Measurements from ENCODE around the gene SYT8. TPM values are rescaled to one million over a fixed set of nuclear protein-coding genes. Genes with fewer than 3 reads are reported as not detected.
"Not testable (repeated sequence)": the region's sequence is repeated elsewhere in the genome, so short reads cannot be mapped to it uniquely, and the experiment has no call there.

The SYT8 gene
- total and polyA plus RNA-seq, 2 experiments from 2014 or later, result not detected

GRCh38 chr11:1812801-1813200 lies 22.0 kb upstream of the SYT8 start:
- no peak overlapping the region for H3K4me2 ChIP-seq
- Mint-ChIP-seq H3K4me3 (no peak overlapping the region), H3K4me1 (no peaks in the 10 kb centered on the region), H3K9me3 (peaks cover 14% of the 10 kb centered on the region; the same call in 2 of the 3 replicates), H3K27me3 (ENCODE audit: insufficient read depth, low read depth, poor library complexity) (peaks cover 4% of the 10 kb centered on the region), H3K27ac (no peak overlapping the region), H3K36me3 (ENCODE audit: low read depth) (no peaks in the 10 kb centered on the region)
- ATAC-seq (no peak), DNase-seq (ENCODE audit: low spot score) (no peak)
- no peak overlapping the region for H3K4me3 ChIP-seq
- no peaks in the 10 kb centered on the region for H3K9me2 ChIP-seq (ENCODE audit: insufficient read depth)
- no peaks in the 10 kb centered on the region for H3K79me2 ChIP-seq (replicated peaks; ENCODE audit: insufficient read depth)
- no peaks in the 10 kb centered on the region for H3K36me3 ChIP-seq (ENCODE audit: insufficient read depth)
- H3K27me3 ChIP-seq (ENCODE audit: insufficient read depth), result no peaks in the 10 kb centered on the region
- H3K27ac ChIP-seq (ENCODE audit: low read depth), result no peak overlapping the region
- TF ChIP-seq NANOG (IDR thresholded peaks at IDR 0.05; ENCODE audit: borderline replicate concordance), result no peak
- TF ChIP-seq JUNB (IDR thresholded peaks at IDR 0.05; ENCODE audit: unreplicated experiment), result no peak
- TF ChIP-seq, protein P1, sequence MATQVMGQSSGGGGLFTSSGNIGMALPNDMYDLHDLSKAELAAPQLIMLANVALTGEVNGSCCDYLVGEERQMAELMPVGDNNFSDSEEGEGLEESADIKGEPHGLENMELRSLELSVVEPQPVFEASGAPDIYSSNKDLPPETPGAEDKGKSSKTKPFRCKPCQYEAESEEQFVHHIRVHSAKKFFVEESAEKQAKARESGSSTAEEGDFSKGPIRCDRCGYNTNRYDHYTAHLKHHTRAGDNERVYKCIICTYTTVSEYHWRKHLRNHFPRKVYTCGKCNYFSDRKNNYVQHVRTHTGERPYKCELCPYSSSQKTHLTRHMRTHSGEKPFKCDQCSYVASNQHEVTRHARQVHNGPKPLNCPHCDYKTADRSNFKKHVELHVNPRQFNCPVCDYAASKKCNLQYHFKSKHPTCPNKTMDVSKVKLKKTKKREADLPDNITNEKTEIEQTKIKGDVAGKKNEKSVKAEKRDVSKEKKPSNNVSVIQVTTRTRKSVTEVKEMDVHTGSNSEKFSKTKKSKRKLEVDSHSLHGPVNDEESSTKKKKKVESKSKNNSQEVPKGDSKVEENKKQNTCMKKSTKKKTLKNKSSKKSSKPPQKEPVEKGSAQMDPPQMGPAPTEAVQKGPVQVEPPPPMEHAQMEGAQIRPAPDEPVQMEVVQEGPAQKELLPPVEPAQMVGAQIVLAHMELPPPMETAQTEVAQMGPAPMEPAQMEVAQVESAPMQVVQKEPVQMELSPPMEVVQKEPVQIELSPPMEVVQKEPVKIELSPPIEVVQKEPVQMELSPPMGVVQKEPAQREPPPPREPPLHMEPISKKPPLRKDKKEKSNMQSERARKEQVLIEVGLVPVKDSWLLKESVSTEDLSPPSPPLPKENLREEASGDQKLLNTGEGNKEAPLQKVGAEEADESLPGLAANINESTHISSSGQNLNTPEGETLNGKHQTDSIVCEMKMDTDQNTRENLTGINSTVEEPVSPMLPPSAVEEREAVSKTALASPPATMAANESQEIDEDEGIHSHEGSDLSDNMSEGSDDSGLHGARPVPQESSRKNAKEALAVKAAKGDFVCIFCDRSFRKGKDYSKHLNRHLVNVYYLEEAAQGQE (IDR thresholded peaks at IDR 0.05; ENCODE audit: unreplicated experiment), result no peak
- no peak for TF ChIP-seq EZH2 (IDR thresholded peaks at IDR 0.05; ENCODE audit: low read depth, unreplicated experiment)
- no peak for TF ChIP-seq ZNF331 (CRISPR knock-in tag; IDR thresholded peaks at IDR 0.05; ENCODE audit: low read depth)
- no peak for TF ChIP-seq ZNF462 (CRISPR knock-in tag; IDR thresholded peaks at IDR 0.05)
- TF ChIP-seq POLR2AphosphoS5 (IDR thresholded peaks at IDR 0.05; ENCODE audit: low read depth), result no peak
- no peak for TF ChIP-seq CREB1 (CRISPR knock-in tag; IDR thresholded peaks at IDR 0.05; ENCODE audit: low read depth)
- H2AFZ ChIP-seq, result no peak overlapping the region
- H3K4me1 ChIP-seq (ENCODE audit: insufficient read depth), result no peaks in the 10 kb centered on the region
- no peaks in the 10 kb centered on the region for H3F3A ChIP-seq (replicated peaks; ENCODE audit: low read depth)
- no peaks in the 10 kb centered on the region for H4K20me1 ChIP-seq (replicated peaks; ENCODE audit: insufficient read depth)

DNA sequence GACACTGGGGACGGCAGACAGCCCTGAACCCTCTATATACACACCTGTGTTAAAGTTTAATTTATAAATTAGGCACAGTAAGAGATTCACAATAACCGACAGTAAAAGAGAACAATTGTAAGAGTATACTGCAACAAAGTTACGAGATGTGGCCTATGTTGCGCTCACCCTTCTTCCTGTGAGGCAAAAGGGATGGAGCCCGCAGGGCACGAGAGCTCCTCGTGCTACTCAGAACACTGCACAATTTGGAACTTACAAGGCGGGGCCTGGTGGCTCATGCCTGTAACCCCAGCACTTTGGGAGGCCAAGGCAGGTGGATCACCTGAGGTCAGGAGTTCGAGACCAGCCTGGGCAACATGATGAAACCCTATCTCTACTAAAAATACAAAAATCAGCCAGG lies 21.4 kb upstream of the SYT8 start:
- H3K36me3 Mint-ChIP-seq (ENCODE audit: low read depth); H3K4me1 ChIP-seq (ENCODE audit: insufficient read depth); H4K20me1 ChIP-seq (replicated peaks; ENCODE audit: insufficient read depth); H3K27ac ChIP-seq (ENCODE audit: low read depth); H3K27me3 Mint-ChIP-seq (ENCODE audit: insufficient read depth, low read depth, poor library complexity); H3K27ac Mint-ChIP-seq; H3K36me3 ChIP-seq (ENCODE audit: insufficient read depth); H3K9me2 ChIP-seq (ENCODE audit: insufficient read depth); H3K4me2 ChIP-seq; H3K79me2 ChIP-seq (replicated peaks; ENCODE audit: insufficient read depth); H3K27me3 ChIP-seq (ENCODE audit: insufficient read depth); H3F3A ChIP-seq (replicated peaks; ENCODE audit: low read depth); H2AFZ ChIP-seq; H3K4me3 Mint-ChIP-seq; H3K4me1 Mint-ChIP-seq; DNase-seq (ENCODE audit: low spot score); ATAC-seq; H3K4me3 ChIP-seq: not testable (repeated sequence)
- H3K9me3 Mint-ChIP-seq, result peaks cover 14% of the 10 kb centered on the region; the same call in 2 of the 3 replicates

Measured in GM23338 (cell line).